ENCODE data around the gene MCFD2.

Gene MCFD2

GRCh38 chr2:46958431-46959017 is 42.9 kb upstream of the MCFD2 start:
- no peak overlapping the region for H3K9ac ChIP-seq (ENCODE audit: low read length)
- H3K36me3 ChIP-seq (replicated peaks; ENCODE audit: insufficient read depth, low read length) = peaks cover 34% of the 10 kb centered on the region

GRCh38 chr2:46956981-46957531 is 41.5 kb upstream of the MCFD2 start:
- H4K20me1 ChIP-seq (ENCODE audit: insufficient read depth, low read length) = peaks cover 3% of the 10 kb centered on the region
- TF ChIP-seq EZH2phosphoT487 (IDR thresholded peaks at IDR 0.05; ENCODE audit: low read length) = no peak
- no peak for TF ChIP-seq EZH2 (optimal IDR thresholded peaks at IDR 0.05; ENCODE audit: low read depth, low read length)
- no peak for TF ChIP-seq CTCF (IDR thresholded peaks at IDR 0.05; ENCODE audit: low read length)
- H3K27me3 ChIP-seq (replicated peaks; ENCODE audit: insufficient read depth, low read length) = no peaks in the 10 kb centered on the region
- H3K79me2 ChIP-seq (ENCODE audit: low read length) = peaks cover 95% of the 10 kb centered on the region
- H3F3A ChIP-seq (ENCODE audit: insufficient read depth, low read length) = no peaks in the 10 kb centered on the region
- peaks cover 38% of the 10 kb centered on the region for H3K36me3 ChIP-seq (replicated peaks; ENCODE audit: insufficient read depth, low read length)
- H3K4me1 ChIP-seq (ENCODE audit: low read length) = no peaks in the 10 kb centered on the region
- no peak overlapping the region for H3K27ac ChIP-seq (ENCODE audit: low read length)
- H3K4me2 ChIP-seq (ENCODE audit: low read depth, low read length) = no peak overlapping the region
- no peak overlapping the region for H2AFZ ChIP-seq (ENCODE audit: low read length)
- H3K9ac ChIP-seq (ENCODE audit: low read length) = no peak overlapping the region
- no peaks in the 10 kb centered on the region for H3K9me3 ChIP-seq (replicated peaks; ENCODE audit: insufficient read depth, low read length)
- no peak for DNase-seq
- H3K4me3 ChIP-seq (ENCODE audit: low read length) = no peak overlapping the region
- H3K9me2 ChIP-seq (replicated peaks; ENCODE audit: insufficient read depth, low read length) = no peaks in the 10 kb centered on the region

More at GRCh38 chr2:46958431-46959017, 42.9 kb upstream of the MCFD2 start:
- H3K79me2 ChIP-seq (ENCODE audit: low read length) = peaks cover 96% of the 10 kb centered on the region
- no peaks in the 10 kb centered on the region for H3K27me3 ChIP-seq (replicated peaks; ENCODE audit: insufficient read depth, low read length)
- H2AFZ ChIP-seq (ENCODE audit: low read length) = no peak overlapping the region
- no peak overlapping the region for H3K27ac ChIP-seq (ENCODE audit: low read length)
- TF ChIP-seq EZH2 (optimal IDR thresholded peaks at IDR 0.05; ENCODE audit: low read depth, low read length) = no peak
- TF ChIP-seq CTCF (IDR thresholded peaks at IDR 0.05; ENCODE audit: low read length) = no peak
- TF ChIP-seq EZH2phosphoT487 (IDR thresholded peaks at IDR 0.05; ENCODE audit: low read length) = no peak
- no peak overlapping the region for H3K4me2 ChIP-seq (ENCODE audit: low read depth, low read length)
- H3K9me2 ChIP-seq (replicated peaks; ENCODE audit: insufficient read depth, low read length) = no peaks in the 10 kb centered on the region
- no peaks in the 10 kb centered on the region for H3F3A ChIP-seq (ENCODE audit: insufficient read depth, low read length)
- peaks cover 3% of the 10 kb centered on the region for H4K20me1 ChIP-seq (ENCODE audit: insufficient read depth, low read length)
- H3K4me3 ChIP-seq (ENCODE audit: low read length) = no peak overlapping the region
- DNase-seq = no peak
- no peaks in the 10 kb centered on the region for H3K9me3 ChIP-seq (replicated peaks; ENCODE audit: insufficient read depth, low read length)
- no peaks in the 10 kb centered on the region for H3K4me1 ChIP-seq (ENCODE audit: low read length)

- Histone ChIP-seq H3K9ac (ENCODE audit: low read length) (no peak overlapping the region), H3K36me3 (replicated peaks; ENCODE audit: insufficient read depth, low read length) (peaks cover 46% of the 10 kb centered on the region), H3K9me3 (replicated peaks; ENCODE audit: insufficient read depth, low read length) (no peaks in the 10 kb centered on the region), H2AFZ (ENCODE audit: low read length) (no peak overlapping the region), H3K27ac (ENCODE audit: low read length) (no peak overlapping the region), H3K27me3 (replicated peaks; ENCODE audit: insufficient read depth, low read length) (no peaks in the 10 kb centered on the region), H3K4me2 (ENCODE audit: low read depth, low read length) (no peak overlapping the region), H3K79me2 (ENCODE audit: low read length) (peaks cover 99% of the 10 kb centered on the region), H3K4me3 (ENCODE audit: low read length) (no peak overlapping the region), H3K9me2 (replicated peaks; ENCODE audit: insufficient read depth, low read length) (no peaks in the 10 kb centered on the region), H4K20me1 (ENCODE audit: insufficient read depth, low read length) (peaks cover 3% of the 10 kb centered on the region), H3F3A (ENCODE audit: insufficient read depth, low read length) (no peaks in the 10 kb centered on the region), H3K4me1 (ENCODE audit: low read length) (no peaks in the 10 kb centered on the region)
- DNase-seq = no peak
- TF ChIP-seq EZH2 (optimal IDR thresholded peaks at IDR 0.05; ENCODE audit: low read depth, low read length) (no peak), EZH2phosphoT487 (IDR thresholded peaks at IDR 0.05; ENCODE audit: low read length) (no peak), CTCF (IDR thresholded peaks at IDR 0.05; ENCODE audit: low read length) (no peak)
Observed at GRCh38 chr2:46955764-46956163, 40.2 kb upstream of the MCFD2 start.

Measured in MM.1S (cell line).